Activated CD8-positive, alpha-beta memory T cell treated with anti-CD3 and anti-CD28 coated beads for 36 hours (primary cell): Measurements from ENCODE around the gene HSCB. TPM values are rescaled to one million over a fixed set of nuclear protein-coding genes. Genes with fewer than 3 reads are reported as not detected.
"Not testable (repeated sequence)": the region's sequence is repeated elsewhere in the genome, so short reads cannot be mapped to it uniquely, and the experiment has no call there.

Source experiments
- CTCF ChIA-PET: fragments of 350-600 bp; sonication (Branson Sonifier 250); formaldehyde crosslinking; loops from one replicate; lab custom pipeline; 2021; ENCODE audit warnings: antibody characterized with exemption; lab: Charles Lee
- POLR2A ChIA-PET: fragments of 350-600 bp; sonication (Branson Sonifier 250); formaldehyde crosslinking; loops from one replicate; lab custom pipeline; 2021; ENCODE audit warnings: antibody characterized with exemption; lab: Charles Lee
- total RNA-seq, 2 experiments: library from RNA; stranded (reverse); gene quantifications; one replicate each; pipeline ENCODE4 v1.2.3, GENCODE V29; 2021

HSCB gene, protein sequence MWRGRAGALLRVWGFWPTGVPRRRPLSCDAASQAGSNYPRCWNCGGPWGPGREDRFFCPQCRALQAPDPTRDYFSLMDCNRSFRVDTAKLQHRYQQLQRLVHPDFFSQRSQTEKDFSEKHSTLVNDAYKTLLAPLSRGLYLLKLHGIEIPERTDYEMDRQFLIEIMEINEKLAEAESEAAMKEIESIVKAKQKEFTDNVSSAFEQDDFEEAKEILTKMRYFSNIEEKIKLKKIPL
- total RNA-seq, result 10 to 100 TPM; 12.9 to 13.3 TPM

DNA sequence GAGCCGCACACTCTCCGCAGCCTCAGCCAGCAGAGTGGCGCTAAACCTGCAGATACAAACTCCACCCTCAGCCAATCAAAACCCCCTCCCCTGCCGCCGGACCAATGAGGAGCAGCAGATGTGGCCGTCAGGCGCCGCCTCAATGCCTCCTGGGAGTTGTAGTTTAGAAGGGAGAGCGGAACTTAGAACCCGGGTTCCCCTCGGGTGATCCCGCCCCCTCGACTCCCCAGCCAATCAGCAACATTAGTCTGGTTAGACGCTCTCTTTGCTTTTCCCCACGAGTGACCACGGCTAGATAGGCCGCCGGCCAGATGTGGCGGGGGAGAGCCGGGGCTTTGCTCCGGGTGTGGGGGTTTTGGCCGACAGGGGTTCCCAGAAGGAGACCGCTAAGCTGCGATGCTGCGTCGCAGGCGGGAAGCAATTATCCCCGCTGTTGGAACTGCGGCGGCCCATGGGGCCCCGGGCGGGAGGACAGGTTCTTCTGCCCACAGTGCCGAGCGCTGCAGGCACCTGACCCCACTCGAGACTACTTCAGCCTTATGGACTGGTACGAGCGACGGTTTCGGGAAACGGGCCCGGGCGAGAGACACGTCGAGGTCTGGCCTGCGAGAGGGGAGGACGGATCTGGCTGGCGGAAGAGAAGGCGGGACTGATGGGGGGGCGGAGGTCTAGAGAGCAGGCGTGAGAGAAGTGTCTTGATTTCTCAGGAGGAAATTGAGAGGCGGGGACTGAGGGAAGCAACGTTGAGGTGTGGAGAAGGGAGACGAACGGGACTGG lies at the start of gene HSCB, which contains the start of gene CHEK2:
HSCB (plus strand) TSS at position 255 of the 777 bp plus-strand sequence; CDS start at position 312, 57 bp downstream.
CHEK2 (minus strand) TSS at position 36 of the 777 bp plus-strand sequence. CDS start 7,099 bp downstream, outside the sequence.
- ChIA-PET POLR2A (interaction anchor here (1.1 to 1.4 kb wide), 2 partner anchors 32 to 58 kb away, joined by 3 to 7 read pairs; partner anchors contain the start of gene XBP1), CTCF (interaction anchor here (1.0 kb wide), 1 partner anchor 71 kb away, joined by 5 read pairs; no protein-coding TSS in a partner anchor)

DNA sequence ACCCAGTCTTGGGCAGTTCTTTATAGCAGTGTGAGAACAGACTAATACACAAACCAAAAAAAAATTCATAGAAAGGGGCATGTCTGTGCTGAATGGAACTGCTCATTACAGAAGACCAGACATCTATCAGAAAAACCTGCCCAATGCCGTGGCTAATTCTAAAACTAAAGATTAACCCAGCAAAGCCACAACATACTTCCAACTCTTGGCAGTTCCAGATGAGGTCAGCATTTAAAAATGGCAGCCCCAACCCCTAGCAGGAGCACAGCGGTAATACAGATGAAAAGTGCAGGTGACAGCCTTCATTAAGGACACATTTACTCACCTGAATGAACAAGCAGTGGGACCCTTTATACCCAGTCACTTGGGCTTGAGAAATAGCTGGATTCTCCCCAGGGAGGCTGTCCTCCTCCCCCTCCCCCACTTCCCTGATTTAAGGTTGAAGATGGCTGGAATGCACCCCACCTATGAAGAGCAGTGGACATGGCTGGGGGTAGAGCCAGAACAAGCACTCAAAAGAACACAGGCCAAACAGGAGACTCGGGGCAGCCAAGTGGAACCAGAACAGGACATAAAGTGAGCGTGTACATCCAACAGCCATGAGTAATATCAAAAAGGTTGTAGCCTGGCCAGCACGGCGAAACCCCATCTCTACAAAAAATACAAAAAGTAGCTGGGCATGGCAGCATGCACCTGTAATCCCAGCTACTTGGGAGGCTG lies 48.6 kb upstream of the HSCB start:
- CTCF ChIA-PET, POLR2A ChIA-PET: not testable (repeated sequence)

DNA sequence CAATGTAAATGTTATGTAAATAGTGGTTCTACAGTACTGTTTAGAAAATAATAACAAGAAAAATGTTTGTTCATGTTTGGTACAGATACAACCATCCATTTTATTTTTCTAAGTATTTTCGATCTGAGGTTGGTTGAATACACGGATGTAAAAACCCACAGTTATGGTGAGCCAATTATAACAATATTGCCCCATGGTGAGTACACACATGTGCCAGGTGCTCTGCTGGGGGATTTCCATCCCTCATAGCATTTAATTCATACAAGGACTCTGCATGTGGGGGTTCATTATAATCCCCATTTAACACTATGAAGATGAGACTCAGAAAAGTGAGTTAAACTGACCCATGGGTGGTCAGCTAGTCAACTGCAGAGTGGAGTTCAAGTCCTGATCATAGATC lies 38.9 kb upstream of the HSCB start:
- CTCF ChIA-PET, result no interaction called here
- POLR2A ChIA-PET, result no interaction called here

DNA sequence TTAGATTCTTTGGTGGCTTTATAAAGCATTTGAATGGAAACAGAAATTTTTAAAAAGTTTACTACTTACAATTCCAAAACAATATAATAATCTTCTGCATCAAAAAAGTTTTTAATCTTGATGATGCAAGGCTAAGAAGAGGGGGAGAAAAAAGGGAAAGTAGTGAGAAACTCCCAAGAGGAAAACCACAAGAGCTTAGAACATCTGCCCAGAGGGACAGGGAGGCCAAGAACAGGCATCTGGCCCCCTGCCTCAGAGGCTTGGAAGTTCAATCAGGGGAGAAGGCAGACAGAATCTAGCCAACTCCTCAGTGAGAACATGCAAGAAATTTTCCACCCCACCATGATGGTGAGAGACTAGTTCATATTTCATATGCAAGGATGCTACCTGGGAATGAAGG lies 38.4 kb upstream of the HSCB start:
- POLR2A ChIA-PET, result interaction anchor here (0.7 kb wide), 1 partner anchor 76 kb away, joined by 3 read pairs; no protein-coding TSS in a partner anchor
- CTCF ChIA-PET, result no interaction called here

DNA sequence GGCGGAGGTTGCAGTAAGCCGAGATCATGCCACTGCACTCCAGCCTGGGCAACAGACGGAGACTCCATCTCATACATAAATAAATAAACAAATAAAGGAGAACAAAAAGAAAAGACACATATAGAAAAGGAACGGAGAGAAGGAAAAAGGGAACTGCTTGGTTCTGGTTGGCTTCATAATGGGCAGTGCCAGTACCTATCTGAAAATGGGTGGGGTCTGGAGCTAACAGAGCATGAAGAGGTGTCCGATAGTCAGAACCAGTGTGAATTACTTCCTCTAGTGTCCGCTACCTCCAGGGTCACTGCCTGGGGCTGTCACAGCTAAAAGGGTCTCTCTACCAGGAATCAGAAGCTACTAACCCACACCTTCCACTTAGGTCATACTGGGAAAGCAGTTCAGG lies 35.0 kb upstream of the HSCB start:
- CTCF ChIA-PET, result no interaction called here
- POLR2A ChIA-PET, result no interaction called here

DNA sequence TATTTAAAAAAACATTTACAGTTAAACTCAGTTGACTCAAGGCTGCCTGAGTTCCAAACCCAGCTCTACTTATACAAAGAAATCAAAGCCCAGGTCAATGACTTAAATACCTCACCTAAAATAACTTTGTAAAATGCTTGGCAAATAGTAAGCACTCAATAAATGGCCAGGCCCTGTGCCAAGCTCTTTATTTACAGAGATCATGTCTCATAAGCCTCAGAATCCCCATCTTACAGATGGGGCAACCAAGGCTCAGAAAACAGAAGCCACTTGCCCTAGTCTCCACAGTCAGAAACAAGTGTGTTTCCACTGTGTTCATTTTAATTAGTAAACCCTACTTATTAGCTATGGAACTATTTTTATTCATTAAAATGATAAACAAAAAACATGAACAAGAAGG lies 31.7 kb upstream of the HSCB start:
- CTCF ChIA-PET, result interaction anchor here (0.5 kb wide), 1 partner anchor 255 kb away, joined by 4 read pairs; no protein-coding TSS in a partner anchor

DNA sequence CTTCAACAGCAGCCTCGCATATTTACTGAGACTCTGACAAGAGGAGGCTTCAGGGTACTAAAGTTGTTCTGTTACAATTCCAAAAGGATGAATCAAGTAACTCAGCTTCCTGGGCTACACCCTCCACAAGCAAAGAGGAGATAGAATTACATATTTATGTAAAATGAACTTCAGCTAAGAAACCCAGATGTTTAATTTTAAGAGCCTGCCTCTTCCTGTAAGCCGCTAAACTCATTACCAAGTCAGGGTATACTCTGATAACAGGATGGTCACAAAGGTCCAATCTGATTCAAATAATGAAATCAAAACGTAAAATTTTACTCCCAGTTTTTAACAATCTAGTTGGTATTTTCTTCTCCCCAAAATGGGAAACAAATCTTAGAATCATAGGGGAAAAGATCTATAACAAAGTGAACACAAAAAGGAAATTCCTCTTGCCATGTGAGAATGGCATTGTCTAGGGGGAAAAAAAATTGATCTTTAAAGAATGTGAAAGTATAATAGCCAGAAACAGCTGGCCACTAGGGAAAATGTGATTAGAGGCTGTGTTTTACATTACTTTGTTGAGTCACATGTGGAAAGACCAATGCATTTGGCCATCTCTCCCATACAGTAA lies 31.2 kb upstream of the HSCB start:
- CTCF ChIA-PET, result no interaction called here
- POLR2A ChIA-PET, result no interaction called here

More for the DNA sequence above, 31.7 kb upstream of the HSCB start:
- POLR2A ChIA-PET, result no interaction called here

DNA sequence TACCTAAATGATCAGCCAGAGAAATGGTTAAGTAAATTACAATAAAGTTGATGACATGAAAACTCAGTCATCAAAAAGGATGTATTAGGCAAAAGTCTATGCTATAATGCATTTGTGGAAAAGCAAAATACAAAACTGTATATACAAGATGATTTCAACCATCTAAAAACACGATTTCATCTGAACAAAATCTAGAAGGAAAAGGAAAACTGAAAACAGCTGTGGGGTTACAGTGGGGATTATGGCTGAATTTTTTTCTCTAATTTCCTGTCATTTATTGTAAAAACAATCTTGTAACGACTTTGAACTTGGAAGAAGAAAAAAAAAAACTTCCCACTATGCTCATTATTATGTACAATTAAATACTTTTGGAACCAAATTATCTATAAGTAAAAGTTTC lies 30.5 kb upstream of the HSCB start:
- CTCF ChIA-PET, result no interaction called here
- POLR2A ChIA-PET, result no interaction called here

DNA sequence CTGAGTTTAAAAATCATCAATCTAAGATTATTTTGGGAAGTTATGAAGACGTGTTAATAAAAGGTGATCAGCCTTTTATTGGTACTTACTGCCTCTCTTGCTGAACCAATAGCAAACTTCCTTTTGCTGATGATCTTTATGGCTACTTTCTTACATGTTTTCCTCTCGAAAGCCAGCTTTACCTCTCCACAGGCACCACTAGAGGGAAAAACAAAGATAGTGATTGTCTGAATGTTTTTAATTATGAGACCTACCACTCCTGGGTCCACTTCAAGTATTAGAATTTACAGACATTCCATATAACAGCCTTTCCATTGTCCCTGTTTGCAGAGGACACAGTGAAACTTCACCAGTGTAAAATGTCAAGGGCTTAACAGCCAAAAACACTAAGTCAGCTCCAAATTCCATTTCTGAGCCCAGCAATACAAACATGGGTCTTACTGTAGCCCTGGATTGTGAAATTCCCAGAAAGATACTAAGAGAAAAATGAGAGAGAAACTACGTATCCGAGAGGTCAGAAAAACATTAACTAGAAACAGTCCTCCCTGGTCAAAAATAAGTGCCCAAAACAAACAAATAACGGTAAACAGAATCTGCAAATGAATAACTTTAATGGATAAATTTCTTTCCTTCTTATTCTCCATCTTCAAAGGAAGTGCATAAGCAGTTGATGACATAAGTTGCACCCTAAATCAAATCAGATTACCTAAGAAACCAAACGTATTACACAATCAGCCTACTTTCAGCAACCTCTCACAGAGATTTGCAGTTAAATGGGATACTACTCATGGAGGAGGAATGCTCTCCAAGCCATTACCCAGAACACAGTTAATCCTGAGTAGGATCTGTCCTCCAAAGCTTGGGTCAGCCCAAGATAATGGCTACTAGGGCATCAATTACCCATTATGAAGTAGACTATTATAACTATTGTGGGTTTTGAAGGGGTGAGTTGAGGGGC lies 29.7 kb upstream of the HSCB start:
- ChIA-PET CTCF (no interaction called here), POLR2A (no interaction called here)

DNA sequence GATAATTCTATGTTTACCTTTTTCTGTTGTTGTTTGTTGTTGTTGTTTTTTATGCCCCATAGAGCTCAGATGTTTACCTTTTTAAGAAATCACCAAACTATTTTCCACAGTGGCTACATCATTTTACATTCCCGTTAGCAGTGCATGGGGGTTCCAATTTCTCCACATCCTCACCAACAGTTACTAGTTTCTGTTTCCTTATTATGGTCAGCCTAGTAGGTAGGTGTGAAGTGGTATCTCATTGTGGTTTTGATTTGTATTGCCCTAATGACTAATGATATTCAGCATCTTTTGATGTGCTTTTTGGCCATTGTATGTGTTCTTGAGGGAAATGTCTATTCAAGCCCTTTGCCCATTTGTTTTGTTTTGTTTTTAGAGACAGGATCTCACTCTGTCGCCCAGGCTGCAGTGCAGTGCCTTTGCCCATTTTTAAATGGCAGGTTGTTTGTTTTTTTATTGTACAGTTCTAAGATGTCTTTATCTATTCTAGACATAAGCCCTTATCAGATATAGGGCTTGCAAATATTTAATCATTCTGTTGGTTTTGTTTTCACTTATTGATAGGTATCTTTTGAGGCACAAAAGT lies 27.7 kb upstream of the HSCB start:
- ChIA-PET CTCF (no interaction called here), POLR2A (no interaction called here)

DNA sequence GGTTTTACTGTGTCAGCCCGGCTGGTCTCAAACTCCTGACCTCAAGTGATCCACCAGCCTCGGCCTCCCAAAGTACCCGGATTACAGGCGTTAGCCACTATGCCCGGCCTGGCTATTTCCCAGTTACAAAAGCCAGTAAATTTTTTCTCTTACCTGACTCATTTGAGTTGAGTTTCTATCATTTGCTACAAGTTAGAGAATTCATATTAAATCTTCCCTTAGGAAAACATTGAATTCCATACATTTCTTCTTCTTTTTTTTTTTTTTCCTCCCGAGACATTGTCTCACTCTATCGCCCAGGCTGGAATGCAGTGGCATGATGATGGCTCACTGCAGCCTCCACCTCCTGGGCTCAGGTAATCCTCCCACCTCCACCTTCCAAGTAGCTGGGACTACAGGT lies 26.2 kb upstream of the HSCB start:
- ChIA-PET POLR2A (interaction anchor here (0.6 kb wide), 1 partner anchor 40 kb away, joined by 3 read pairs; no protein-coding TSS in a partner anchor), CTCF (no interaction called here)

DNA sequence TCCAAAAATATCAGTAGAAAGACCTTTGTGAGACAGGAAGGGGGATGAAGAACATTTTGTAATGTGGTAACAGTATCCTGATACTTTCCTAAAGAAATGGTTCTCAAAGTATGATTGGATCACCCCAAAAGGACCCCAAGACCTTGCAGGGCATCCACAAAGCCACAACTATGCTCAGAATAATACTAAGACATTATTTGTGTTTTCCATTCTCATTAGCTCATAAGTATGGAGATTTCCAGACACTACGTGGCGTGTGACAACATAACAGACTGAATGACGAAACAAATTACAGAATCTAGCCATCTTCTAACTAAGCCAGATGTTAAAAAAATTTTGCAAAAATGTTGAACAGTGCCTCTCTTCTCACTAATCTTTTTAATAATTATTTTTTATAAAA lies 25.2 kb upstream of the HSCB start:
- CTCF ChIA-PET, result no interaction called here
- POLR2A ChIA-PET, result no interaction called here

DNA sequence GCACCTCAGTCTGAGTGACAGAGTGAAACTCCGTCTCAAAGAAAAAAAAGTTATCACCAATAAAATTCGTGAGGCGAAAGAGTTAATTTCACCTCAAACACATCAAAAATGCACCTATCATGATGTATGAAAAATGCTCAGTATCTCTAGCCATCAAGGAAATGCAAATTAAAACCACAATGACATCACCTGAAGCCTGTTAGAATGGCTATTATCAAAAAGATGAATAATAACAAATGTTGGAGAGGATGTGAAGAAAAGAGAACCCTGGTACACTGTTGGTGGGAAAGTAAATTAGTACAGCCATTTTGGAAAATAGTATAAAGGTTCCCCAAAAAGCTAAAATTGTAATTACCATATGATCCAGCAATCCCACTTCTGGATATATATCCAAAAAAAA lies 23.8 kb upstream of the HSCB start:
- CTCF ChIA-PET, result interaction anchor here (0.6 kb wide), 1 partner anchor 9 kb away, joined by 3 read pairs; no protein-coding TSS in a partner anchor
- POLR2A ChIA-PET, result no interaction called here

DNA sequence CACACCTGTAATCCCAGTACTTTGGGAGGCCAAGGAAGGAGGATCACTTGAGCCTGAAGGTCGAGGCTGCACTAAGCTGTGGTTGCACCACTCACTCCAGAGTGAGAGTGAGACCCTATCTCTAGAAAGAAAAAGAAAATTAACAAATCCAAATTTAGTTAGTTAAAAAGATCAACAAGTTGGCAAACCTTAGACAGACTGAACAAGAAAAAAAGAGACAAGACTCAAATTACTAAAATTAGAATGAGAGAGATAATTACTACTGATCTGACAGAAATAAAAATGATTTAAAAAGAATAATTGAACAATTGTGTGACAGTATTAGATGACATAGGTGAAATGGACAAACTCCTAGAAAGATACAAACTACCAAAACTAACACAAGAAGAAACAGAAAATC lies 13.8 kb upstream of the HSCB start:
- POLR2A ChIA-PET, result no interaction called here
- CTCF ChIA-PET, result no interaction called here

DNA sequence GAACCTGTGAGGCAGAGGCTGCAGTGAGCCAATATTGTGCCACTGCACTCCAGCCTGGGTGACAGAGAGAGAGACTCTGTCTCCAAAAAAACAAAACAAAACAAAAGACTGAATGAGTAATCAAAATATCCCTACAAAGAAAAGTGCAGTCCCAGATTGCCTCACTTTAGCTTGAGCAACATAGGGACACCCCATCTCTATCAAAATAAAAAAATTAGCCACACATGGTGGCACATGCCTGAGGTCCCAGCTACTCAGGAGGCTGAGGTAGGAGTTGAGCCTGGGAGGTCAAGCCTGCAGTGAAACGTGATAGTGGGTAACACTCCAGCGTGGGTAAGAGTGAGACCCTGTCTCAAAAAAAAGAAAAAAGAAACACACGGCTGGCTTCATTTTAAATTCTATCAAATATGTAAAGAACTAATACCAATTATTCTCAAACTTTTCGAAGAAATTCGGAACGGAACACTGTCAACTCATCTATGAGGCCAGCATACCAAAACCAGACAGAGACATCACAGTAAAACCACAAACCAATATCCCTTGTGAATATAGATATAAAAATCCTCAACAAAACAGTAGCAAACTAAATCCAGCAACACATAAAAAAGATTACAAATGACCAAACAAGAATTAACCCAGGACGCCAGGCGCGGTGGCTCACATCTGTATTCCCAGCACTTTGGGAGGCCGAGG lies 13.1 kb upstream of the HSCB start:
- CTCF ChIA-PET, result no interaction called here
- POLR2A ChIA-PET, result no interaction called here

DNA sequence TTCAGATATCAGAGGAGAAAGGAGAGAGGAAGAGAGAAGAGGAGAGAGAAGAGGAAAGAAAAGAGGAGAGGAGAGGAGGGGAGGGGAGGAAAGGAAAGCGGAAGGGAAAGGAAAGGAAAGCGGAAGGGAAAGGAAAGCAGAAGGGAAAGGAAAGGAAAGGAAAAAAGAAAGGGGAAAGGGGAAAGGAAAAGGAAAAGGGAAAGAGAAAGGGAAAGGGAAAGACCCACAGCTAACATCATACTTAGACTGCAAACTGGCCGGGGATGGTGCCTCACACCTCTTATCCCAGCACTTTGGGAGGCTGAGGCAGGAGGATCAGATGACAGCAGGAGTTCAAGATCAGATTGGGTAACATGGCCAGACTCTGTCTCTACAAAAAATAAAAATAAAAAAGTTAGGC lies 11.7 kb upstream of the HSCB start:
- CTCF ChIA-PET, result no interaction called here
- POLR2A ChIA-PET, result no interaction called here

DNA sequence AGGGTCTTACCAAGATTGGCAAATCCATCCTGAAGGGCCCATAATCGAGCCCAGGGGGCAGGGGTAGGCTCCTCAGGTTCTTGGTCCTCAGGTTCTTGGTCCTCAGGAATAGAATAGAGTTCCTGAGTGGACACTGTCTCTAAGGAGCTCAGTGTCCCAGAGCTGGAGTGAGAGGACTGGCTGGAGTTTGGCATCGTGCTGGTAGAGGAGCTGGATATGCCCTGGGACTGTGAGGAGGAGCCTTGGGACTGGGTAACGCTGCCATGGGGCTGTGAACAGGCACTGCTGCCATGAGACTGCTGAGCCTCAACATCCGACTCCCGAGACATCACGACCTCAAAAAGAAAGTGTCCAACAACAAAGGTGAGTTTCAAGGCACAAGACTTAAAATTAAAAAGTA lies 7.4 kb upstream of the HSCB start:
- ChIA-PET POLR2A (interaction anchor here (0.7 kb wide), 1 partner anchor 56 kb away, joined by 3 read pairs; no protein-coding TSS in a partner anchor), CTCF (interaction anchor here (0.6 to 0.8 kb wide), 2 partner anchors 78 to 134 kb away, joined by 3 read pairs; no protein-coding TSS in a partner anchor)
